Testis (tissue), 2 donors: ENCODE results near the gene PRRX1.

Source experiments
- POLR2A ChIP-seq: fragments of 450-650 bp; IDR thresholded peaks from one replicate; pipeline ENCODE4 v1.6.1; 2017; ENCODE audit warnings: antibody characterized with exemption, mild to moderate bottlenecking, moderate library complexity
- TF ChIP-seq, protein P1 (sequence below), 3 experiments: fragments of 450-650 bp in 2 of 3; fragments of 200-600 bp in 1 of 3; sonication (generic) in 1 of 3; IDR thresholded peaks; one replicate each; pipeline ENCODE4 v1.5.1; 2016 to 2019; ENCODE audit warnings: antibody characterized with exemption in 3 of 3, mild to moderate bottlenecking in 2 of 3, moderate library complexity in 1 of 3

DNA sequence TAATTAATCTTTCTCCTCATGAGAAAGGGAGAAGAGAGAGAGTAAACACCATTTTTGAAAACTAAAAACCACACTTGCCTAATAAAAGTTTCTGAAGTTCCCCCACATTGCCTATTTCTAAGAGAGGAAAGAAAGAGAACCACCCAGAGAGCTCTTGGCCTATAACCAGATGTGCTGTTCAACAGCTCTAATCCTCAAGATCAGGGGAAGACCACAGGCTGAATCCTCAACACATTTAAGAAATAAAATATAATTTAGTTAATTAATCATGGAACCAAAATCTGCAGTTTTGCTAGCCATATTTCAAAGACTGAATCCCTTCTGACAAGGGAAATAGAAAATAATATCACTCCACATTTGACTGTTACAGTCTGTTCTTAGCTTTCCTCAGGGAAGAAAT is 11.9 kb downstream of the PRRX1 start:
- TF ChIP-seq, protein P1, sequence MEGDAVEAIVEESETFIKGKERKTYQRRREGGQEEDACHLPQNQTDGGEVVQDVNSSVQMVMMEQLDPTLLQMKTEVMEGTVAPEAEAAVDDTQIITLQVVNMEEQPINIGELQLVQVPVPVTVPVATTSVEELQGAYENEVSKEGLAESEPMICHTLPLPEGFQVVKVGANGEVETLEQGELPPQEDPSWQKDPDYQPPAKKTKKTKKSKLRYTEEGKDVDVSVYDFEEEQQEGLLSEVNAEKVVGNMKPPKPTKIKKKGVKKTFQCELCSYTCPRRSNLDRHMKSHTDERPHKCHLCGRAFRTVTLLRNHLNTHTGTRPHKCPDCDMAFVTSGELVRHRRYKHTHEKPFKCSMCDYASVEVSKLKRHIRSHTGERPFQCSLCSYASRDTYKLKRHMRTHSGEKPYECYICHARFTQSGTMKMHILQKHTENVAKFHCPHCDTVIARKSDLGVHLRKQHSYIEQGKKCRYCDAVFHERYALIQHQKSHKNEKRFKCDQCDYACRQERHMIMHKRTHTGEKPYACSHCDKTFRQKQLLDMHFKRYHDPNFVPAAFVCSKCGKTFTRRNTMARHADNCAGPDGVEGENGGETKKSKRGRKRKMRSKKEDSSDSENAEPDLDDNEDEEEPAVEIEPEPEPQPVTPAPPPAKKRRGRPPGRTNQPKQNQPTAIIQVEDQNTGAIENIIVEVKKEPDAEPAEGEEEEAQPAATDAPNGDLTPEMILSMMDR (IDR thresholded peaks at IDR 0.05) = no peak
- TF ChIP-seq POLR2A = no peak
